Neural progenitor cell (in vitro differentiated cells): ENCODE results near the gene RAE1.

ENCODE experiments used
- EZH2 ChIP-seq: fragments of 200-600 bp; sonication (generic); IDR thresholded peaks from 2 replicates; pipeline ENCODE4 v1.6.1; 2017; ENCODE audit warnings: antibody characterized with exemption, mild to moderate bottlenecking, moderate library complexity
- EZH2phosphoT487 ChIP-seq: fragments of 200-600 bp; sonication (generic); IDR thresholded peaks from 2 replicates; pipeline ENCODE4 v1.6.1; 2017; ENCODE audit warnings: antibody characterized with exemption
- TF ChIP-seq, protein P1 (sequence below): fragments of 200-600 bp; sonication (generic); IDR thresholded peaks from 2 replicates; pipeline ENCODE4 v1.5.1; 2017; ENCODE audit warnings: antibody characterized with exemption, mild to moderate bottlenecking

DNA sequence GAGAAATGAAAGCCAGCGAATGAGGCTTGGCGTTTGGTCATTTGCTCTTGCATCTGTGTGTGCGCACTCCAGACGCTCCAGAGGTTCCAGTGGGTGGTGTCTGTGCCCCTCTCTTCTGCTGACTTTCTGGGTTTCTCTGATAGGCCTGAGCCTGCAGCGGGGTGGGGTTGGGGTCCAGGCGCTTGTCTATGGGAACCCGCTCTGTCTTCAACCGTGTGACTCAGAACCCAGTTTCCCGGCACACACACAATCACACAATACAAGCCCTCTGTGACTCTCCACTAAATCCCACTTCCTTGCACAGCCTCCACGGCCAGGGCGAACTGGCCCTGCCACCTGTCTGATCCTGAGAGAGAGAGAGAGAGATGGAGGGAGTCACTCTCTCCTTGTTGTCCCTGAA is 64.7 kb downstream of the RAE1 start:
- TF ChIP-seq, protein P1, sequence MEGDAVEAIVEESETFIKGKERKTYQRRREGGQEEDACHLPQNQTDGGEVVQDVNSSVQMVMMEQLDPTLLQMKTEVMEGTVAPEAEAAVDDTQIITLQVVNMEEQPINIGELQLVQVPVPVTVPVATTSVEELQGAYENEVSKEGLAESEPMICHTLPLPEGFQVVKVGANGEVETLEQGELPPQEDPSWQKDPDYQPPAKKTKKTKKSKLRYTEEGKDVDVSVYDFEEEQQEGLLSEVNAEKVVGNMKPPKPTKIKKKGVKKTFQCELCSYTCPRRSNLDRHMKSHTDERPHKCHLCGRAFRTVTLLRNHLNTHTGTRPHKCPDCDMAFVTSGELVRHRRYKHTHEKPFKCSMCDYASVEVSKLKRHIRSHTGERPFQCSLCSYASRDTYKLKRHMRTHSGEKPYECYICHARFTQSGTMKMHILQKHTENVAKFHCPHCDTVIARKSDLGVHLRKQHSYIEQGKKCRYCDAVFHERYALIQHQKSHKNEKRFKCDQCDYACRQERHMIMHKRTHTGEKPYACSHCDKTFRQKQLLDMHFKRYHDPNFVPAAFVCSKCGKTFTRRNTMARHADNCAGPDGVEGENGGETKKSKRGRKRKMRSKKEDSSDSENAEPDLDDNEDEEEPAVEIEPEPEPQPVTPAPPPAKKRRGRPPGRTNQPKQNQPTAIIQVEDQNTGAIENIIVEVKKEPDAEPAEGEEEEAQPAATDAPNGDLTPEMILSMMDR: no peak
- TF ChIP-seq EZH2 (no peak), EZH2phosphoT487 (no peak)
